NT2/D1 (cell line): ENCODE data around the gene HES4.
"Not testable (repeated sequence)": the region's sequence is repeated elsewhere in the genome, so short reads cannot be mapped to it uniquely, and the experiment has no call there.

ENCODE experiments used
- SUZ12 ChIP-seq: IDR thresholded peaks from 2 replicates; pipeline ENCODE4 v1.6.1; 2011; ENCODE audit not compliant: insufficient read length, insufficient read depth; ENCODE audit errors: extremely low read depth
- ZNF274 ChIP-seq: IDR thresholded peaks from 2 replicates; pipeline ENCODE4 v1.6.1; 2011; ENCODE audit warnings: mild to moderate bottlenecking, low read depth, low read length

GRCh38 chr1:988061-988460 is 11.8 kb downstream of the HES4 start:
- not testable (repeated sequence) for TF ChIP-seq ZNF274, SUZ12
